ENCODE results near the gene FCHO1. TPM values are rescaled to one million over a fixed set of nuclear protein-coding genes. Genes with fewer than 3 reads are reported as not detected.

The FCHO1 gene
- total and polyA plus RNA-seq, 9 donors: 0.95 to 4.3 (median 2.8) TPM

DNA sequence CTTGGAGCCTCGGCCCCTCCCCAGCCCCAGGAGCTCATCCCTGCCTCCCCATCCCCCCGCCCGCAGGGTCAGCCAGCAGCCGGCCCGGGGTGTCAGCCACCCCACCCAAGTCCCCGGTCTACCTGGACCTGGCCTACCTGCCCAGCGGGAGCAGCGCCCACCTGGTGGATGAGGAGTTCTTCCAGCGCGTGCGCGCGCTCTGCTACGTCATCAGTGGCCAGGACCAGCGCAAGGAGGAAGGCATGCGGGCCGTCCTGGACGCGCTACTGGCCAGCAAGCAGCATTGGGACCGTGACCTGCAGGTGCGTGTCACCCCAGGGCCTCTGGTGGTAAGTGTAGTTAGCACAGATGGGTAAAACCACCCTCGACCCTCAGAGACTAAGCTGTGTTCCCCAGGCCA is 18.1 kb upstream of the FCHO1 start:
- intact Hi-C loops (cut with DNase I): no loop called here
- Histone ChIP-seq H3K4me3 (no peak overlapping the region), H3K36me3 (no peaks in the 10 kb centered on the region), H3K9me3 (no peaks in the 10 kb centered on the region), H3K4me1 (ENCODE audit: insufficient read depth) (no peaks in the 10 kb centered on the region), H3K27me3 (no peaks in the 10 kb centered on the region), H3K27ac (no peak overlapping the region)
- WGBS, 3 donors: 92 to 94% (median 93%) methylated on average over 22 of the region's 22 CpGs
- TF ChIP-seq, protein P1, sequence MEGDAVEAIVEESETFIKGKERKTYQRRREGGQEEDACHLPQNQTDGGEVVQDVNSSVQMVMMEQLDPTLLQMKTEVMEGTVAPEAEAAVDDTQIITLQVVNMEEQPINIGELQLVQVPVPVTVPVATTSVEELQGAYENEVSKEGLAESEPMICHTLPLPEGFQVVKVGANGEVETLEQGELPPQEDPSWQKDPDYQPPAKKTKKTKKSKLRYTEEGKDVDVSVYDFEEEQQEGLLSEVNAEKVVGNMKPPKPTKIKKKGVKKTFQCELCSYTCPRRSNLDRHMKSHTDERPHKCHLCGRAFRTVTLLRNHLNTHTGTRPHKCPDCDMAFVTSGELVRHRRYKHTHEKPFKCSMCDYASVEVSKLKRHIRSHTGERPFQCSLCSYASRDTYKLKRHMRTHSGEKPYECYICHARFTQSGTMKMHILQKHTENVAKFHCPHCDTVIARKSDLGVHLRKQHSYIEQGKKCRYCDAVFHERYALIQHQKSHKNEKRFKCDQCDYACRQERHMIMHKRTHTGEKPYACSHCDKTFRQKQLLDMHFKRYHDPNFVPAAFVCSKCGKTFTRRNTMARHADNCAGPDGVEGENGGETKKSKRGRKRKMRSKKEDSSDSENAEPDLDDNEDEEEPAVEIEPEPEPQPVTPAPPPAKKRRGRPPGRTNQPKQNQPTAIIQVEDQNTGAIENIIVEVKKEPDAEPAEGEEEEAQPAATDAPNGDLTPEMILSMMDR (IDR thresholded peaks at IDR 0.05): no peak
- TF ChIP-seq POLR2A (IDR thresholded peaks at IDR 0.05) (no peak), EP300 (IDR thresholded peaks at IDR 0.05) (no peak)
- DNase-seq: no peak

DNA sequence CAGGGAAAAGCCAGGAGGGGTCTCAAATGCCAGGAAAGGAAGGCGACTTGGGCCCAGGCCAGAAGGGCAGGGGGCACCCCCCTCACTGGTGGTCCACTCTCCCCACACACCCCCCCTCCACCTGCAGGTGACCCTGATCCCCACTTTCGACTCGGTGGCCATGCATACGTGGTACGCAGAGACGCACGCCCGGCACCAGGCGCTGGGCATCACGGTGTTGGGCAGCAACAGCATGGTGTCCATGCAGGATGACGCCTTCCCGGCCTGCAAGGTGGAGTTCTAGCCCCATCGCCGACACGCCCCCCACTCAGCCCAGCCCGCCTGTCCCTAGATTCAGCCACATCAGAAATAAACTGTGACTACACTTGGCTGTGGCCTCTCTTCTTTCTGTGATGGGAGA is 17.1 kb upstream of the FCHO1 start:
- peaks cover 3% of the 10 kb centered on the region for H3K4me1 ChIP-seq (ENCODE audit: insufficient read depth)
- DNase-seq: no peak
- whole genome bisulfite sequencing, 3 donors: 88 to 95% (median 93%) methylated on average over 15 to 16 of the region's 16 CpGs
- no peaks in the 10 kb centered on the region for H3K9me3 ChIP-seq
- intact Hi-C loops (cut with DNase I): no loop called here
- no peak overlapping the region for H3K27ac ChIP-seq
- TF ChIP-seq POLR2A (IDR thresholded peaks at IDR 0.05) (no peak), EP300 (IDR thresholded peaks at IDR 0.05) (no peak)
- TF ChIP-seq, protein P1 (IDR thresholded peaks at IDR 0.05): no peak
- H3K4me3 ChIP-seq: no peak overlapping the region
- H3K27me3 ChIP-seq: no peaks in the 10 kb centered on the region
- H3K36me3 ChIP-seq: no peaks in the 10 kb centered on the region

DNA sequence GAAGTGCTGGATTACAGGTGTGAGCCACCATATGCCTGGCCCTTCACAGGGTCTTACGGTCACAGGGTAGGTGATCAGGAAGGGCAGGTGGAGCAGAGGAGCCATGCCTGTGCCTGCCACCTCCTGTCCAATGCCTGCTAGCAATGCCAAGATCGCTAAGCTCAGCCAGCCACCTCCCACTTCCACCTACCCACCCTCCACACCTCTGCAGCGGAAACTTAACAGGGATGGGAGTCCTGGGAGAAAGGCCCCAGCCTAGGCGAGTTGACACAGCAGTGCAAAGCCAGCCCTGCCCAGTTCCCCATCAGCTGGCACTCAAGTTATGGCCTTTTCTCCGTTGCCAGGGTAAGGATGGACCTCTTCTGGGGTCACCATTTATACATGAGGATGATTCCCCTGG is 15.9 kb upstream of the FCHO1 start:
- Histone ChIP-seq H3K36me3 (no peaks in the 10 kb centered on the region), H3K27me3 (no peaks in the 10 kb centered on the region), H3K9me3 (no peaks in the 10 kb centered on the region), H3K27ac (no peak overlapping the region), H3K4me1 (ENCODE audit: insufficient read depth) (peaks cover 3% of the 10 kb centered on the region), H3K4me3 (no peak overlapping the region)
- TF ChIP-seq, protein P1 (IDR thresholded peaks at IDR 0.05): no peak
- TF ChIP-seq EP300 (IDR thresholded peaks at IDR 0.05): no peak
- no peak for TF ChIP-seq POLR2A (IDR thresholded peaks at IDR 0.05)
- intact Hi-C loops (cut with DNase I): no loop called here
- DNase-seq: no peak
- 86 to 92% (median 91%) methylated on average over 5 of the region's 5 CpGs for WGBS, 3 donors

DNA sequence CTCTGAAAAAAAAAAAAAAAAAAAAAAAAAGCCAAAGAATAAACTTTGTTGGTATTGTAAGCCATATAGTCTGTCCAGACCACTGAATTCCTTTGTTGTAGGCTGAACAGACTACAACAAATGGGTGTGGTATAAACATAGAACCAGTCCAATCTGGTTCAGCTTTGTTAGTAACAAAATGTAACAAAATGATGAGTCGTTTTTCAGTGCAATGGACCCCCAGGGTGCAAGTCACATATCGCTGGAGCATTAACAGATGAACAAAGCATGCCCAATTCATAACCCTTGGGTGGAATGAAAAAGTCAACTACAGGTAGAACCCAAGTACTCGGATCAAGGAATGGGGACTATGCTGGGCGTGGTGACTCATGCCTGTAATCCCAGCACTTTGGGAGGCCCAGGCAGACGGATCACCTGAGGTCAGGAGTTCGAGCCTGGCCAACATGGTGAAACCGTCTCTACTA is 13.6 kb upstream of the FCHO1 start:
- Histone ChIP-seq H3K4me3 (no peak overlapping the region), H3K36me3 (no peaks in the 10 kb centered on the region), H3K4me1 (ENCODE audit: insufficient read depth) (peaks cover 3% of the 10 kb centered on the region), H3K27me3 (no peaks in the 10 kb centered on the region), H3K27ac (no peak overlapping the region), H3K9me3 (no peaks in the 10 kb centered on the region)
- WGBS, 3 donors: 71 to 78% (median 74%) methylated on average over 7 of the region's 7 CpGs
- intact Hi-C loops (cut with DNase I): no loop called here
- DNase-seq: no peak
- no peak for TF ChIP-seq POLR2A (IDR thresholded peaks at IDR 0.05)
- TF ChIP-seq, protein P1 (IDR thresholded peaks at IDR 0.05): no peak
- TF ChIP-seq EP300 (IDR thresholded peaks at IDR 0.05): no peak

All from ovary (tissue), 9 donors.